Esophagus squamous epithelium (tissue), 4 donors: ENCODE data around the gene CRHR2.

Source experiments
- POLR2A ChIP-seq, 4 donors: fragments of 450-650 bp; IDR thresholded peaks; one replicate each; pipeline ENCODE4 v1.6.1; 2017; ENCODE audit warnings: antibody characterized with exemption in 4 of 4, mild to moderate bottlenecking in 4 of 4, moderate library complexity in 3 of 4
- TF ChIP-seq, protein P1 (sequence below), 6 experiments: fragments of 450-650 bp in 4 of 6; fragments of 200-600 bp in 2 of 6; sonication (generic) in 2 of 6; IDR thresholded peaks; one replicate each; pipeline ENCODE4 v1.5.1; 2016 to 2019; ENCODE audit warnings: antibody characterized with exemption in 6 of 6, mild to moderate bottlenecking in 4 of 6, moderate library complexity in 4 of 6

DNA sequence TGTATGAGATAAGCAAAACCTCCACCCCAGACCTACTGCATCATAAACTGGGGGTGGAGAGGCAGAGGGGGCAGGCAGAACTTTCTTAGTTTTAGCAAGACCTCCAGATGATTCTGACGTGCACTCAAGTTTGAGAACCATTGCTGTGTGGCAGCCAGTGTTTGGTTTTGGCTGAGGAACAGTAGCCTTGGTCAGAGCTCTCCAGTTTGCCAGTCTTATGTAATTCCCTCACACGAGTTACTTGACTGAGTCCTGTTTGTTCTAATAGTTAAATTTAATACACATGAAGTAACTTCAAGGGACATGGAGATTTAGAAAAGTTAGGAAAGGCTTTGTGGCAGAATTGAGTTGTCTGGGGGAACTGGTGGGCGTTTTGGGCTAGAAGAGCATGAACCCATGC lies 49.0 kb downstream of the CRHR2 start:
- TF ChIP-seq, protein P1, sequence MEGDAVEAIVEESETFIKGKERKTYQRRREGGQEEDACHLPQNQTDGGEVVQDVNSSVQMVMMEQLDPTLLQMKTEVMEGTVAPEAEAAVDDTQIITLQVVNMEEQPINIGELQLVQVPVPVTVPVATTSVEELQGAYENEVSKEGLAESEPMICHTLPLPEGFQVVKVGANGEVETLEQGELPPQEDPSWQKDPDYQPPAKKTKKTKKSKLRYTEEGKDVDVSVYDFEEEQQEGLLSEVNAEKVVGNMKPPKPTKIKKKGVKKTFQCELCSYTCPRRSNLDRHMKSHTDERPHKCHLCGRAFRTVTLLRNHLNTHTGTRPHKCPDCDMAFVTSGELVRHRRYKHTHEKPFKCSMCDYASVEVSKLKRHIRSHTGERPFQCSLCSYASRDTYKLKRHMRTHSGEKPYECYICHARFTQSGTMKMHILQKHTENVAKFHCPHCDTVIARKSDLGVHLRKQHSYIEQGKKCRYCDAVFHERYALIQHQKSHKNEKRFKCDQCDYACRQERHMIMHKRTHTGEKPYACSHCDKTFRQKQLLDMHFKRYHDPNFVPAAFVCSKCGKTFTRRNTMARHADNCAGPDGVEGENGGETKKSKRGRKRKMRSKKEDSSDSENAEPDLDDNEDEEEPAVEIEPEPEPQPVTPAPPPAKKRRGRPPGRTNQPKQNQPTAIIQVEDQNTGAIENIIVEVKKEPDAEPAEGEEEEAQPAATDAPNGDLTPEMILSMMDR (IDR thresholded peaks at IDR 0.05), result no peak
- TF ChIP-seq POLR2A (IDR thresholded peaks at IDR 0.05), result no peak
